Fibroblast of lung (primary cell): ENCODE data around the gene AJUBA. TPM values are rescaled to one million over a fixed set of nuclear protein-coding genes. Genes with fewer than 3 reads are reported as not detected.
A peak's percentile ranks its signal among the peaks of the same experiment; 100 is the strongest.

Experiments used
- DNase-seq, 2 donors: peaks; one replicate each; pipeline versions ENCODE4 v3.0.0 to v3.0.0-alpha.2; 2010; ENCODE audit warnings: low read depth in 2 of 2
- H2AFZ ChIP-seq: 2 replicates; pipeline ENCODE4 v1.5.1; 2012; ENCODE audit warnings: low read length, control low read depth, inconsistent platforms
- H3K27ac ChIP-seq: 2 replicates; pipeline ENCODE4 v1.5.1; 2011; ENCODE audit warnings: low read length, control low read depth; ENCODE audit not compliant: insufficient read depth
- H3K27me3 ChIP-seq: 2 replicates; pipeline ENCODE4 v1.5.1; 2011; ENCODE audit warnings: mild to moderate bottlenecking, low read length; ENCODE audit not compliant: control insufficient read depth, insufficient read depth
- H3K36me3 ChIP-seq: 2 replicates; pipeline ENCODE4 v1.5.1; 2011; ENCODE audit warnings: low read length; ENCODE audit not compliant: control insufficient read depth, insufficient read depth
- H3K4me1 ChIP-seq: 2 replicates; pipeline ENCODE4 v1.5.1; 2011; ENCODE audit warnings: low read length; ENCODE audit not compliant: control insufficient read depth, insufficient read depth; ENCODE audit errors: extremely low read depth
- H3K4me2 ChIP-seq: 2 replicates; pipeline ENCODE4 v1.5.1; 2011; ENCODE audit warnings: low read length, control low read depth; ENCODE audit not compliant: insufficient read depth; ENCODE audit errors: extremely low read depth
- H3K4me3 ChIP-seq, 4 experiments: fragments of 200-600 bp in 1 of 4; sonication (generic) in 1 of 4; replicated peaks in 1 of 4; 2 replicates each; pipeline ENCODE4 v1.5.1; 2011 to 2016; ENCODE audit warnings: low read length in 4 of 4, low read depth in 3 of 4, mild to moderate bottlenecking in 3 of 4, control low read depth in 2 of 4, inconsistent platforms in 1 of 4, mixed read lengths in 1 of 4; ENCODE audit not compliant: insufficient read depth in 1 of 4; ENCODE audit errors: control extremely low read depth in 1 of 4
- H3K79me2 ChIP-seq: 2 replicates; pipeline ENCODE4 v1.5.1; 2012; ENCODE audit warnings: mild to moderate bottlenecking, low read length, inconsistent platforms; ENCODE audit not compliant: control insufficient read depth, insufficient read depth
- H3K9ac ChIP-seq: 2 replicates; pipeline ENCODE4 v1.5.1; 2011; ENCODE audit warnings: mild to moderate bottlenecking, low read length, control low read depth; ENCODE audit not compliant: insufficient read depth
- H3K9me3 ChIP-seq: 2 replicates; pipeline ENCODE4 v1.5.1; 2012; ENCODE audit warnings: low read depth, low read length; ENCODE audit not compliant: control insufficient read depth, insufficient read depth
- H4K20me1 ChIP-seq: 2 replicates; pipeline ENCODE4 v1.5.1; 2011; ENCODE audit warnings: low read length; ENCODE audit not compliant: control insufficient read depth, insufficient read depth; ENCODE audit errors: extremely low read depth
- CTCF ChIP-seq, 2 donors: IDR thresholded peaks in 1 of 2; conservative IDR thresholded peaks in 1 of 2; 1 replicate in 1 of 2; 2 replicates in 1 of 2; pipeline ENCODE4 v1.5.1; 2011 to 2012; ENCODE audit warnings: low read length in 2 of 2, control low read depth in 1 of 2, inconsistent platforms in 1 of 2, low read depth in 1 of 2, mild to moderate bottlenecking in 1 of 2
- EZH2 ChIP-seq: IDR thresholded peaks from 2 replicates; pipeline ENCODE4 v1.5.1; 2012; ENCODE audit warnings: low read length, control low read depth, mild to moderate bottlenecking; ENCODE audit errors: missing control alignments
- polyA plus RNA-seq, 2 donors: library from polyadenylated mRNA; depleted of rRNA in 1 of 2; stranded (reverse) in 1 of 2; unstranded in 1 of 2; fragments of >200 nt; gene quantifications; 2 replicates each; pipeline ENCODE4 v1.2.1, GENCODE V29; 2011 to 2012; ENCODE audit warnings: missing spikeins in 1 of 2
- total RNA-seq: library from RNA; depleted of rRNA; stranded (reverse); fragments of >200 nt; gene quantifications from 2 replicates; pipeline ENCODE4 v1.2.1, GENCODE V29; 2014

Gene AJUBA
- total and polyA plus RNA-seq, 2 donors (not counting 1 experiment from before 2014, with no cell fraction given), result 41.3 to 84.9 TPM

GRCh38 chr14:22994762-22995275 is 12.5 kb upstream of the AJUBA start:
- TF ChIP-seq CTCF (conservative IDR thresholded peaks at IDR 0.05 in 1 of 2, IDR thresholded peaks at IDR 0.05 in 1 of 2; ENCODE audit: low read depth in 1 of 2, low read length in 2 of 2) (peak; percentile 51 to 75), EZH2 (no peak)
- peaks cover 3% of the 10 kb centered on the region for H3K4me1 ChIP-seq
- no peak overlapping the region for H3K9ac ChIP-seq
- H4K20me1 ChIP-seq, result no peaks in the 10 kb centered on the region
- no peaks in the 10 kb centered on the region for H3K27me3 ChIP-seq
- no peak overlapping the region for H3K27ac ChIP-seq
- H3K4me2 ChIP-seq, result no peak overlapping the region
- no peaks in the 10 kb centered on the region for H3K9me3 ChIP-seq
- no peaks in the 10 kb centered on the region for H3K79me2 ChIP-seq
- DNase-seq, result peak; percentile 56
- H3K4me3 ChIP-seq, result no peak overlapping the region
- no peaks in the 10 kb centered on the region for H3K36me3 ChIP-seq
- no peak overlapping the region for H2AFZ ChIP-seq

DNA sequence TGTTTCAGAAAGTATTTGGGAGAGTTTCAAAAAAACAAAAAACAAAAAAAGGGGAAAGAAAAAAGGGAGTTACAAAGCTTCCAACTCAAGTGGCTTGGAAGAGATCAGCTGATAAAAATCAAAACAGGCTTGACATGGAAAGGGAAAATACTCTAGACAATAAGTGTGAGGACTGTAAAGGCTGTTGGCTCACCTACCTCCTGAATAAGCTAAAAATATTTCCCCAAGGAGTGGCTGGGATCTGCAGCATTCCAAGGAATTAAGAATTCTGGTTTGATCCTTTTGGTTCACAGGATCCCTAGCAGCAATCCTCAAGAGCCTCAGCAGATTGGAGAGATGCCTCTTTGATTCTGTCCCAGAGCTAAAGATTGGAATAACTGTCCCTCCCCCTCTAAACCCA is 11.2 kb upstream of the AJUBA start:
- Histone ChIP-seq H3K4me3 (no peak overlapping the region), H2AFZ (no peak overlapping the region), H3K4me1 (peaks cover 3% of the 10 kb centered on the region), H4K20me1 (no peaks in the 10 kb centered on the region), H3K9me3 (no peaks in the 10 kb centered on the region), H3K9ac (no peak overlapping the region), H3K27ac (no peak overlapping the region), H3K36me3 (no peaks in the 10 kb centered on the region), H3K27me3 (no peaks in the 10 kb centered on the region), H3K4me2 (no peak overlapping the region), H3K79me2 (no peaks in the 10 kb centered on the region)
- DNase-seq, result peak in 1 of 2 donors; percentile 19
- no peak for TF ChIP-seq EZH2
- TF ChIP-seq CTCF (conservative IDR thresholded peaks at IDR 0.05 in 1 of 2, IDR thresholded peaks at IDR 0.05 in 1 of 2; ENCODE audit: low read depth in 1 of 2, low read length in 2 of 2), result no peak

- Histone ChIP-seq H3K27me3 (no peaks in the 10 kb centered on the region), H3K9ac (no peak overlapping the region), H3K79me2 (no peaks in the 10 kb centered on the region), H3K9me3 (no peaks in the 10 kb centered on the region), H3K27ac (no peak overlapping the region), H3K4me3 (no peak overlapping the region), H3K4me1 (peaks cover 3% of the 10 kb centered on the region), H3K36me3 (no peaks in the 10 kb centered on the region), H4K20me1 (no peaks in the 10 kb centered on the region), H2AFZ (no peak overlapping the region), H3K4me2 (no peak overlapping the region)
- DNase-seq, result no peak
- TF ChIP-seq CTCF (conservative IDR thresholded peaks at IDR 0.05 in 1 of 2, IDR thresholded peaks at IDR 0.05 in 1 of 2; ENCODE audit: low read depth in 1 of 2, low read length in 2 of 2) (no peak), EZH2 (no peak)
These were observed 9.5 kb upstream of the AJUBA start for GRCh38 chr14:22991852-22992251.
